Measurements from ENCODE around the gene HSPBP1.

HSPBP1 gene, protein sequence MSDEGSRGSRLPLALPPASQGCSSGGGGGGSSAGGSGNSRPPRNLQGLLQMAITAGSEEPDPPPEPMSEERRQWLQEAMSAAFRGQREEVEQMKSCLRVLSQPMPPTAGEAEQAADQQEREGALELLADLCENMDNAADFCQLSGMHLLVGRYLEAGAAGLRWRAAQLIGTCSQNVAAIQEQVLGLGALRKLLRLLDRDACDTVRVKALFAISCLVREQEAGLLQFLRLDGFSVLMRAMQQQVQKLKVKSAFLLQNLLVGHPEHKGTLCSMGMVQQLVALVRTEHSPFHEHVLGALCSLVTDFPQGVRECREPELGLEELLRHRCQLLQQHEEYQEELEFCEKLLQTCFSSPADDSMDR

DNA sequence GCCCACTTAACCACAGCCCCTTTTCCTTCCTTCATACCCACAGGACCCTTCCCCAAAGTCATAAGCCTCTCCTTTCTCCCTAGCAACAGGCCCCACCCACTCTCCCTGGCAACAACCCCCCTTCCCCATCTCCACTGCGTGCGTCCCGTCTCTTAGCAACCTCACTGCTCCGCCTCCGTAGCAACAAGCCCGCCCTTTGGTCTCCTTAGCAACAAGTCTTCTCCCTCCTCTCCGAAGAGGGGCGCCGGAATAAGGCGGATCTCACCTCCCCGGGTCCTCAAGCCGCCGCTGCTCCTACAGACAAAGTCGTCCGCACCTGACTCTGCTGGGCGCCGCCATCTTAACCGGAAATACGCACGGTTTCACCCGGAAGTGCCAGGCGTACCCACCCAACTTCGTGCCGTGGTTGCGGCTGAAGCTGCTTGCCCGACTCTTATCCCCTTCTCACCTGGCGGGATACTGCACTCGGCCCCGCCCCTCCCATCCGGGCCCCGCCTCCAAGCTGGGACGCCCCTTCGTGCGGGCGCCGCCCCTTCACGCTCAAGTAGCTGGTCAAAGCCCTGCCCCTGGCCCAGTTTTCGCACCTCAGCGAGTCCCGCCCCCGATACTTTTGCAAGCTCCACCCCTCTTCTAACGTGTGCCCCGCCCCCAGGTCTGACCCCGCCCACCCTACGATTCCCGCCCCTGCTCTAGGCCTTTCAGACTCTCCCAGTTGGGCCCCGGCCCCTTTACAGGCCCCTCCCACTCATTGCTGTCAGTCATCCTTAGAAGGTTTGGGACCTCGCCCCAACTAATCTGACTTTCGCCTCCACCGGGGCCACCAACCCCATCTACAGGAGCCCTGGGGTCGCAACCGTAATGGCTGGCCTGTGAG is at the start of gene HSPBP1:
HSPBP1 (minus strand) TSS at position 341 of the 874 bp plus-strand sequence. CDS start 502 bp downstream, outside the sequence.
- peak; percentile 99 for DNase-seq

DNA sequence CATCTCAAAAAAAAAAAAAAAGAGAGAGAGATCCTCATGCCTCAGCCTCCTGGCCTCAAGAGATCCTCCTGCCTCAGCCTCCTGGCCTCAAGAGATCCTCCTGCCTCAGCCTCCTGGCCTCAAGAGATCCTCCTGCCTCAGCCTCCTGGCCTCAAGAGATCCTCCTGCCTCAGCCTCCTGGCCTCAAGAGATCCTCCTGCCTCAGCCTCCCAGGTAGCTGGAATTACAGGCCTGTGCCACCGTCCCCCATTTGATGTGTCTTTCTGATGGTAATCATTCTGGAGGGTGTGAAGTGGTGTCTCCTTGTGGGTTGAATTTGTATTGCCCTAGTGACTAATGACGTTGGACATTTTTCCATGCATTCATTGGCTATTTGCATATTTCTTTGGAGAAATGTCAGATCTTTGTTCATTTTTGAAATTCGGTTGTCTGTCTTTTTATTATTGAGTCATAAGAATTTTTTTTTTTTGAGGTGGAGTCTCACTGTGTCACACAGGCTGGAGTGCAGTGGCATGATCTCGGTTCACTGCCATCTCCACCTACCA is 48.9 kb upstream of the HSPBP1 start:
- DNase-seq = peak; percentile 33

DNA sequence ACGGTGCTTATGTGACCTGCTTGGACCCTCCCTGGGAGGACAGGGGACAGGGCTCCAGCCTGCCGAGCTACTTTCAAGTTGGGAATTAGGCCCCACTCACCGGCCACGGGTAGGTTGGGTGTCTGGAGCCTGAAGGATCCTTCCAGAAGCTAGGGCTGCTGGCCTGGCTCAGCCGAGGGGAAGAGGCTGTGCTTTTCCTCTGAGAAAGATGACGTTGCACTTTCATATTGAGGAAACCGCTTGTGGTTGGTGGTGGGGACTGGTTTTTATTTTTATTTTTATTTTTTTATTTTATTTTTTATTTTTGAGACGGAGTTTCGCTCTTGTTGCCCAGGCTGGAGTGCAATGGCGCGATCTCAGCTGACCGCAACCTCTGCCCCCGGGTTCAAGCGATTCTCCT is 45.3 kb upstream of the HSPBP1 start, which contains the start of gene TMEM150B:
TMEM150B (minus strand) TSS at position 170 of the 400 bp plus-strand sequence. CDS start 4,305 bp downstream, outside the sequence.
- DNase-seq = no peak

DNA sequence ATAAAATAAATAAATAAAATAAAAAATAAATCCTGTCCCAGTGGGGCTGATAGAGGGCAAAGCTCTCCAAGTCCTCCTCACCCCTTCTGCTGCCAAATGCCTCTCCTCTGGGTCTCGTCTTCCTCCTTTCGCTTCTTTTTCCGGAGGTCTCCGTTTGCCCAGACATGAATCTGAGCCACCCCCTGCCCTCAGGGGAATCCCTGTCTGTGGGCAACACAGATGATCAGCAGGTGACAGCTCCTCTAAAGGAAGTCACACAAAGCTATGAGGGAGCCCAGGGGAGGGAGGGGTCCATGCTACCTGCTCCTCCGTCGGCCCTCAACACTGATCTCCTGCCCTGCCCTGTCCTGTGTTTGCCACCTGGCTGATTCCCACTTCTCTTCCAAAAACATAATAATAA is 44.8 kb upstream of the HSPBP1 start:
- no peak for DNase-seq

DNA sequence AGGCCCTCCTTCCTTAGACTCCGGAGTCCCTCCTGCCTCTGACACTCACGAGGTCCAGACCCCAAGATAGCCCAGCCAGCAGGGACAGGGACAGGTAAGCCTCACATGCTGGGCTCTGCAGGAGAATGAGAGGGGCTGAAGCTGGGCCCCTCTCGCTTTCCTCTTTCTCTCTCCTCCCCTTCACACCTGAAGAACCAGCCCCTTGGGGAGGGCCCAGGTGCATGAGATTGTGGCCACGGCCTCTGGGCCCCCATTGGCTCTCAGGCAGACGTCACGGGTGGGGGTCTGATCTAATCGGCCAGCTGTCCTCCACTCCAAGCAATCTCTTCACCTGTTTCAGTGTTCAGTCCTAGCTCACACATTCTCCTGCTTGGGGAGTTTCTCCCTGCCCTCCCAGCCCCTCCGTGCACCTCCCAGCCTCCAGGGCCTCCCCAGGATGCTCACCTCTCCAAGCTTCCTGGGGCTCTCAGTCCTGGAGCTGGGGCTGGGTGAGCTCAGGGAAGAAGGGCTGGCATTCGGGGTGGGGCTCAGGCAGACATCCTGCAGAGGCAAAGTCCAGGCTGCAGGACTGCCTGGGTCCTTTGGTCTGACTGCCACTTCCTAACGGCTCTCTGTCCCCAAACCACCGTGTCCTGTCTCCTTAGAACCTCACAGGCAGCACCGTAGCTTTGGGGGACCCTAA is 42.4 kb upstream of the HSPBP1 start:
- DNase-seq = no peak

DNA sequence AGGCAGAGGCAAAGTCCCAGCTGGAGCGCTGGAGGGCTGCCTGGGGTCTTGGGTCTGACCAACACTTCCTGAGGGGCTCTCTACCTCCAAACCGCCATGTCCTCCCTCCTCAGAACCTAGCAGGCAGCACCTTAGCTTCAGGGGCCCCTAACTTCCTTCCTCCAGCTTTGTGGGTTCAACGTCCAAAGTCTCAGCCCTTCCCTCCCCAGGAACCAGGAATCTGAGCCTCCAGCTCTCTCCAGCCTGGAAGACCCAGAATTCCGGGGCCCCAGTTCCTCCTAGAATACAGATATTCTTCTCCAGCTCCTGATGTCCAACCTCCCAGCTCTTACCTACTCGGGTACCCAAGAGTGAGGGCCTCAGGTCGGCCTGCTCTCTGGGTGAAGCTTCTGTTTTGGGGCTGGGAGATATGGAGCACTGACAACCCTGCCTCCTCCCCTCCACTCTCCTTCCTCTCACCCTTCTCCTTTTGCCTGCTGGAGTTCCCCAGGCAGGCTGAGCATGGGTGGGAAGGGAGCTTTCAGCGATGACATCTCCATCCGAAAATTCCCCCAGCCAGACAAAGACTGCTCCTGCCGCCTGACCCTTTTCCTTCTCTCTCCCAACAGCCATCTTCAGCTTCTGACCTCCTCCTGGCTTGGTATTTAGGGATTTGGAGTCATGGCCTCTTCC is 41.7 kb upstream of the HSPBP1 start:
- no peak for DNase-seq

DNA sequence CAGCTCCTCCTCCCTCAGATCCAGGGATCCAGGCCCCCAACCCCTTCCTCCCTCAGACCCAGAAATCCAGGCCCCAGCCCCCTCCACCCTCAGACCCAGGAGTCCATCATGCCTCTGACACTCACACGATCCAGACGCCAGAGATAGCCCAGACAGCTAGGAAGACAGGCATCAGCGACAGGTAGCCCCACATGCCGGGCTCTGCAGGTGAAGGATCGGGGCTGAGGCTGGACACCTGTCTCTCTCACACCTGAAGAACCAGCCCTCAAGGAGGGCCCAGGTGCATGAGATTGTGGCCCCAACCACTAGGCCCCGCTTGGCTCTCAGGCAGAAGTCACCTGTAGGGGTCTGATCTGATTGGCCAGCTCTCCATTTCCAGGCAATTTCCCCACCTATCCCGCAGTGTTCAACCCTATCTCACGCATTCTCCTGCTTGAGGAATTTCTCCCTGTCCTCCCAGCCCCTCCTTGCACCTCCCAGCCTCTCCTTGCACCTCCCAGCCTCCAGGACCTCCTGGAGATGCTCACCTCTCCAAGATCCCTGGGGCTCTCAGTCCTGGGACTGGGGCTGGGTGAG is 41.0 kb upstream of the HSPBP1 start:
- DNase-seq = no peak

DNA sequence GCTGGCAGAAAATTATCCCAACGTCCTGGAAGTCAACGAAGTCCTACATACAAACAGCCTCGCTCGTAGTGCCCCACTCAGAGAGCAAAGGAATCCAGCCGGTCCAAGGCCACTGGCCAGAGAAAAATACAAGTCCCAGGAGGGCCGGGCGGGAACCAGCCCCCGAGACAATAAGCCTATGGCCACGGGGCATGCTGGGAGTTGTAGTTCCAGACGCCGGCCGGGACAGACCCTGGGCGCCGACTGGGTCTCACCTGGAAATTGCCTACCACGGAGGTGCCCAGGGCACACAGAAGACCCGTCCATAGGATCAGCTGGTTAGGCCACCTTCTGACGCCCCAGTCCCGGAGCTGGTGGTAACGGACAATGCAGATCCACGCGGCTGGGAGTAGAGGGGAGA is 39.9 kb upstream of the HSPBP1 start:
- peak; percentile 80 for DNase-seq

DNA sequence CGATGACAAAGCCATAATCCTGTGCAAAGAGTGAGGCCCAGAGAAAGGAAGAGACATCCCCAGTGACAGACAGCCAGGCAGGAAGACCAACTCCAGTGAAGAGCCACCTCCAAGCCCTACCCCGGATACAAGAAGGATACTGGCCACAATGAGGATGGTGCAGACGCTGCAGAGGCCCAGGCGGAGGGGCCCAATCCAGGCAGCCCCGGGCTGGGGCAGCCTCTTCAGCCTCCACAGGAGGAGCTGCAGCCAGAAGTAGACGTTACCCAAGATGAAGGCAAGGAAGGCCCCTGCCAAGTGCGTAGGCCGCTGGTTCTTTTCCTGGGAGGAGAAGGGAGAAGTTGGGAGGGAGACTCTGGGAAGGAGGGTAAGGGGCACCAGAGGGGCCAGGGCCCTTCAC is 36.7 kb upstream of the HSPBP1 start:
- DNase-seq = no peak

DNA sequence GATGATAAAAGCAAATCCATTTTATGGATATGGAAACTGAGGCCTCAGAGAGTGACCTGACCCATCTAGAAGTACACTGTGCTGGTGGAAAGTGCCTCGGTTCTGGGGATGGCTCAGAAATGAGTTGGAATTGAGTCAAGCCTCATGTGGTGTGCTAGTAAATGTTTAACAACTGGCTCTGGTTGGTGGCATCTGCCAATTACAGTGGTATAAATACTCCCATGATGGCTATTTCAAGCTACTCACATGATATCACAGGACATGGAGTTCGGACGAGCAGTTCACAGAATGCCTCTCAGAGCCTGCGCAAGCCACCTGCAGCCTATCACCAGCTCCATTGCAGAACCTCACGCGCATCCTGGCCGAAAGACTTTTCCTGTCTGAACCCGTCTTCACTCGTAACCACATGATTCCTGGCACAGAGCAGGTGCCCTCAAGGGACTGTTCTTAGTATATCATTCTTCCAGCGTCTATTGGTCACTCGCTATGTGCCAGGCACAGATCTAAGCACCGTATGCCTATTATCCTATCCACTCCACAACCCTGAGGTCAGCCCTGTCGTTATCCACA is 36.1 kb upstream of the HSPBP1 start:
- no peak for DNase-seq

DNA sequence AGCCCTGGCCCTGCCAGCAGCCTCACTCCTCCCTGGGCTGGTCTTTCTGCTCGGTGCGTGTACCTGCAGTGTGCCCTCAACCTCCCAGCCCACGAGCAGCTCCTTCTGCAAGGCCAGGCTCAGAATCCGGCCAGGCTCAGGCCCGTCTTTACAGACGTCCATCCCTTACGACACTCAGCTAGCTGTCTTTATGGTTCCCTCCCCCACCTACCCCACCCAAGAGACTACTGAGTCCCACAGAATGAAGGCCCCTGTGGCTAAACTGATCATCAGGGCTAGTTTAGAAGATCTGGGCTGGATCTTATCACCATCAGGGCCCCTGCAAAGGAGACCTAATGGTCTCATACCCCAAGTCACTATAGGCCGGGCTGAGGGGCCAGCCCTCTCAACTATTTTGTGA is 34.5 kb upstream of the HSPBP1 start:
- no peak for DNase-seq

DNA sequence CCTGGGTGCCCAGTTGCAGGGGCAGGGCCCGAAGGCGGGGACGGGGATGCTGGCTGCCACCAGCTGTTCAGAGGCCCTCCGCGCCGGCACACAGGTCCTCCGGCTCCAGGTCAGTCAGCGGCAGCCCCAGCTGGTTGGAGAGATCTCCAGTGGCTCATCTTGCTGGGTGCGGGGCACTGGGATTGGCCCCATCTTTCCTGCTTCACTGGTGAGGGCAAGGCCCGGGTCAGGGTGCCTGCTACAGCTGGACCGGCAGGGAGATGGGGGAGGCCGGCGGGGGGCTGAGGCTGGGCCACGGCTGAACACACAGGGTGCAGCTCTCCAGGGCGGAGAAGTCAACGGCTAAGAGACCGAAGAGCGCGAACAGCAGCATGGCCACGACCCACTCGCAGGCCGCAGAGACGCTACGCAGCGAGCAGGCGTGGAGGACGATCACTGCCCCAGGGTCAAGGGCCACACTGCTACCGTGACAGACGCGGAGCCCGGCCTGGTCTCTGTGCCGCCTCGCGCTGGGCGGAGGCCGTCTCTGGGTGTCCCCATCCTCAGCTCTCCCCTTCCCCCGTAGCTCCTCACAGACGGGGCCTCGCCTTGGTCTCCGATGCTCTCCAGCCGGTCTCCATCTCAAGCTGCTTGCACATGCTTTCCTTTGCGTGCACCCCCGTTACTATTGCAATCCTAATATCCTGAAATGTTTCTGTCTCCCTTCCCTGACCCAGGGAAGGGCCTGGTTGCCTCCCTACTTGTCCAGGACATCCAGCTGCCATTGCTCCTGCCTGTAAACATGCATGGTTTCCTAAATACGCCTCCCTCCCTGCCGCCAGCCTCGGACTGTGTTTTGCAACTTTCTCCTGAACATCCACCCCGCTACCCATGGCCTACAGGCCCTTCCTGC is 33.0 kb upstream of the HSPBP1 start:
- DNase-seq = no peak

DNA sequence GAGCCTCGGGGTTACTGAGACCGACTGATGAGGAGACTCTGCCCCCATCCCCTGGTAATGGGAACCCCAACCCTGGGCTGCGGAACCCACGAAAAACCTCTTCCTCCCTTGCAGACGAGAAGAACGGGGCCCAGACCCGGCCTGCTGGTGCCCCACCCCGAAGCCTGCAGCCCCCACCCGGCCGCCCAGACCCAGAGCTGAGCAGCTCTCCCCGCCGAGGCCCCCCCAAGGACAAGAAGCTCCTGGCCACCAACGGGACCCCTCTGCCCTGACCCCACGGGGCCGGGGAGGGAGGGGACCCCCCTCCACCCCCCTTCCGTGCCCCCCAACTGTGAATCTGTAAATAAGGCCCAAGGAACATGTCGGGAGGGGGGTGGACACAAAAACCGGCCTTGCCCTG is 31.9 kb upstream of the HSPBP1 start:
- DNase-seq = no peak

DNA sequence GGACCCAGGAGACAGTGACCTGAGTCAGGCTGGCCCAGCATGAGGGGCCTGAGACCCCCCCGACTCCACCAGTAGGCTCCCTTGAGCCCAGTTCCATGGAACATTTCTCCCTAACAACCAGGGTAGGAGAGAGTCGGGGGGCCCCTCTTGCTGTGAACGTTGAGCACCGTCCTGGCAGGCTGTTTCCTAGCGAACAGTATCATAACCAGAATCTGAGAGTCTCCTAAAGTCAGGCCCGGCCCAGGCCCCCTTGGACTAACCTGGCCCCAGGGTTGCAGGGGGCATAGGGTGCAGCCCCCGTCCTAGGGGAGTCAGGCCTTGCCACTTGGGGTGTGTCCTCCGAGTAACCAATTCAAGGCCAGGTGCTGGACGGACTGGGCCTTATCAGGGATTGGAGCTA is 31.5 kb upstream of the HSPBP1 start:
- DNase-seq = no peak

DNA sequence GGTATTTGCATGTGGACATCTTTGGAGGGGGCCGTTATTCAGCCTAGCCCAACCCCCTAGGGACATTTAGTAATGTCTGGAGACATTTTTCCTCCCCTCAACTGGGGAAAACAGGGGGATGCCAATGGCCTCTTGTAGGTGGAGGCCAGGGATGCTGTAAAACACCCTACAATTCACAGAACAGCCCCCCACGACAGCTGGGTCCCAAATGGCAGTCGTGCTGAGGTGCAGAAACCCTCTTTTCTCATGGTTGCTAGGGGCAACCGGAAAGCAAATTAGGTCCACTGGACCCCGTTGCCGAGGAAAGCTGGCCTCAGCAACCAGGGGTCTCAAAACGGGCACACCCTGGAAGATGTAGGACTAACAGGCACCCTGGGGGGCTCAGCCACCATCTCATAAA is 30.6 kb upstream of the HSPBP1 start:
- DNase-seq = no peak

DNA sequence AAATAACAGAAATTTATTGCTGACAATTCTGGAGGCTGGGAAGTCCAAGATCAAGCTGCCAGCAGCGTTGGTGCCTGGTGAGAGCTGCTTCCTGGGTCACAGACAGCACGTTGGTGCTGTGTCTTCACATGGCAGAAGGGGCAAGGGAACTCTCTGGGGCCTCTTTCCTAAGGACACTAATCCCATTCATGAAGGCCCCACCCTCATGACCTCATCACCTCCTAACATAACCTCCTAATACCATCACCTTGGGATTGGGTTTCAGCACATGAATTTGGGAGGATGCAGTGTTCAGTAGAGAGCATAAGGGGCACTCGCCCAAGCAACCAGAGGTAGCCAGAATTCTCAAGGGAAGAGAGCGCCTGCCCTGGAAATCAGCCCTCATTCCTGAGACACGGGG is 29.5 kb upstream of the HSPBP1 start:
- peak; percentile 52 for DNase-seq

DNA sequence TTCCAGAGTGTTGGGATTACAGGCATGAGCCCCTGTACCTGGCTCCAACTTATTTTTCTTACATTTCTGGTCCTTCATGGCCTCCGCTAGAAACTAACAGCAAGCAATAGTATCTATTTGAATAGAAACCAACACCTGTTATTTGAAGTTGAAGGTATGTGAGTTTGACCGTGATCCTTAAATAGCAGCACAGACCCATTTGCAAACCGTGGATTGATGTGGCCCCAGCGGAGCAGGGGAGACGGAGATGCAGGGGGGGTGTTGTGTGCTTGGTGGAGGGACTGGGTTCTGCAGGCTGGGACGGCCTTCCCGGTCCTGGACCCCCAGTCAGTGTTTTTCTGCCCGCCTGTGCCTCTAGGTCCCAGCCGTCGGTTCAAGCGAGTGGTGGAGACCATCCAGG is 28.4 kb upstream of the HSPBP1 start:
- DNase-seq = no peak

DNA sequence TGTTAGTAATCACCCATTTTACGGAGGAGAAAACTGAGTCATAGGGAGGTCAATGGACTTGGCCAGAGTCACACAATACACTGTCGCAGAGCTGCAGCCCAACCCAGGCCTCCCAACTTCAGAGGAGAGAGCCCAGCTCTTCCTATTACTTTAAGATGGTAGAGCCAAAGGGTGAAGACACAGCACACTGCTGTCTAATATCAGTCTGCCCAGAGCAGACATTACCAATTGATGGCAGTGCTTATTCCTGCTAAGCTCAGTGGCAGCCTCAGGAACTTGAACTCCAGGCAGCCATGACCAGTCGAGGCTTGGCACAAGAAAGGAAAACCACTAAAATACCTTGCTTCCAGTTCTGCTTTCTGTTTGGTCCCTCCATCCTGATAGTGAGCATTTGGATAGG is 26.8 kb upstream of the HSPBP1 start:
- no peak for DNase-seq

DNA sequence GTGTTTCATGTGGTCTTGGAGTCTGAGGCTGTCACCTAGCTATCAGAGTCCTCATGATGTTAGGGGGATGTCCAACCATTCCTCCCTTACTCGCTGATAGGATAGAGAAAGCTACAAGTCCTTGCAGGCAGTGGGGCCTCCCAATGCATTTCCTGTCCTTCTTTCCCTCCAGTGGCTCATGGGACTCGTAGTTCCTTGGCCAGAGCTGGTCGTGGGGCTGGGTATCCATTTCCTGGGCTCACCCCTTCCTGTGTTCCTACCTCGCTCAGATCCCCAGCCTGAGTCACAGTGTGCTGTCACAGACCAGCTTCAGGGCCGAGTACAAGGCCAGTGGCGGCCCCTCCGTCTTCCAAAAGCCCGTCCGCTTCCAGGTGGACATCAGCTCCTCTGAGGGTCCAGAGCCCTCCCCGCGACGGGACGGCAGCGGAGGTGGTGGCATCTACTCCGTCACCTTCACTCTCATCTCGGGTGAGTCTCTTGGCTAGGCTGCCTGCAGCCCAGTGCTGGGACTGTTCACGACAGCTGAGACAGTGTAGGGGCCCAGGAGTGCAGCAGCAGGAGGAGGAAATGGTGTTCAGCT is 26.2 kb upstream of the HSPBP1 start:
- DNase-seq = no peak

DNA sequence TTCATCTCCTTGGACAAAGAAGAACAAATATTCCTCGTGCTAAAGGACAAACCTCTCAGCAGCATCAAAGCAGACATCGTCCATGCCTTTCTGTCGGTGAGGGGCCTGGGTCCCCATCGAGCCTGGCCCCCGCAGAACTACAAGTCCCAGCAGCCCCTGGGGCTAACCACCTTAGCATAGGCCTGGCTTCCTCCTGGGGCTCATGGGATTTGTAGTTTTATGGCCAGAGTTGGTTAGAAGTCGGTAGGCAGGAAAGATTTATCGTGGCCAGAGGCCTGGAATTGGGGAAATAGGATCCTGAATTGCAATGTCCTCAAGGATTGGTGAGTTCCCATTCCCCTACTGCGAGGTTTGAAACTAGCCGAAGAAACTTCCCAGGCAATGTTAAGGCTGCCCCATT is 25.6 kb upstream of the HSPBP1 start:
- peak; percentile 83 for DNase-seq
